Raji (cell line): ENCODE data around the gene ACACB.

Experiments used
- POLR2A ChIP-seq: IDR thresholded peaks from 2 replicates; pipeline ENCODE4 v1.6.1; 2011; ENCODE audit warnings: low read depth, low read length, control low read depth; ENCODE audit not compliant: insufficient read depth

The ACACB gene

GRCh38 chr12:109115758-109116610 lies at the start of gene ACACB:
Gene ACACB (plus strand): TSS chr12:109116587. CDS start chr12:109139406, 22,819 bp downstream.
- TF ChIP-seq POLR2A: no peak

DNA sequence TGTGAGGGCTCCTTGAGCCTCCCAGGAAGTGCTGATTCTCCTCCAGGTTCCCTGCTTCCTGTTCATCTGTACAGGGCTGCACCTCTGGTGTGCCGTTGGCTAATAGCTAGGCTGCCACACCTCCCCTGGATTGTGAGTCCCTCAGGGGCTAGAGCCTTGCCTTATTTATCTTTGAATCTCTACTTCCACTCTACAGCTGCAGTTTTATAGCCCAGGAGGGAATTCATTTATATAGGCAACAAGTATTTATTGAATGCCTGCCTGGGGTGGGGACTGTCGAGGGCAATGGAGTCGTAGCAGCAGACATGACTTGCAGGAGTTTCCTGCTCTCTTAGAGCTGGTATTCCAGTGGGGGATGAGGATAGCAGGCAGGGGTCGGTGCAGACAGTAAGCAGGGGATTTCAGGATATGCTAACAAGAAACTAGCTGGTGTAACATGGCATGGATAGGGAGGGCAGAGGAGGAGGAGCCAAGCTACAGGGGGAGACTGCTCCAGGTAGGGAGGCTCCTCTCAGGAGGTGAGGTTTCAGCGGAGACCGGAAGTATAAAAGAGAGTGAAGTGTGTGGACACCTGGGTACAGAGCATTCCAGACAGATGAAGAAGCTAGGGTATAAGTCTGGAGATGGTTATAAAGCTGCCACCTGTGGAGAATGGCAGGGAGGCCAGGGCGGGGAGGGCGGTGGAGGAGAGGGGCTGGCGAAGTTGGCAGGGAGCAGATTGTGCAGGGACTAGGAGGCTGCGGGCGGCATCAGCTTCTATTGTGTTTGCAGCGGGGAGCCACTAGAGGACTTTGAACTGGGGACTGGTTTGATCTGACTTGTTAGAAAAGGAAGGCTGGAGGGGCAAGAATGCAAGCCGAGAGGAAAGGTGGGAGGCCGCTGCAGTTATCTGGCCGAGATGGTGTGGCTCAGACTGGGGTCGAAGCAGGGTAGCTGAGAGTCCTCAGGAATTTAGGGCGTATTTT lies 46.8 kb upstream of the ACACB start:
- no peak for TF ChIP-seq POLR2A

DNA sequence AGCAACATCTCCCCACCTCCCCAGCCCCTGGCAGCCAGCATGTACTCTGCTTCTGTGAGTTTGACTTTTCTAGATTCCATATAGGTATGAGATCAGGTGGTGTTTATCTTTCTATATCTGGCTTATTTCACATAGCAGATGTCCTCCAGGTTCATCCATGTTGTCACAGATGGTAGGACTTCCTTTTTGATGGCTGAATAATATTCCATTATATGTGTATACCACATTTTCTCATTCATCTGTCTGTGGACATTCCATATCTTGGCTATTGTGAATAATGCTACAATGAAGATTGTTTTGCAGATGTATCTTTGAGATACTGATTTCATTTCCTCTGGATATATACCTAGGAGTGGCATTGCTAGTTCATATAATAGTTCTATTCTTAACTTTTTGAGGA lies 41.5 kb upstream of the ACACB start:
- no peak for TF ChIP-seq POLR2A

GRCh38 chr12:109082751-109083150 lies 33.6 kb upstream of the ACACB start:
- TF ChIP-seq POLR2A: no peak

DNA sequence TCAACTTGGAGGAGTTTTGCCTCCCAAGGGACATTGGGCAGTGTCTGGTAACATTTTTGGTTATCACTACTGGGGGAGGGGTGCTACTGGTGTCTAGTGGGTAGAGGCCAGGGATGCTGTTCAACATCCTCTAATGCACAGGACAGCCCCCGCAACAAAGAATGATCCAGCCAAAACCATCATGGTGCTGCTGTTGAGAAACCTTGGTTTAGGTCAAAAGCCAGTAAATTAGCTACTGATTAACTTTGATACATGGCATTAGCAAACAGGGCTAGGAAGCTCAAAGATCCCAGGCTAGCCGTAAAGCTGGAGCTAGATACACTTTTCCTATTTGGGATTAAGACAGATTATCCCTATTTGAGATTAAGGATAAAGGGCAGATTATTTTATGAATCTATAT lies 32.0 kb upstream of the ACACB start:
- no peak for TF ChIP-seq POLR2A

DNA sequence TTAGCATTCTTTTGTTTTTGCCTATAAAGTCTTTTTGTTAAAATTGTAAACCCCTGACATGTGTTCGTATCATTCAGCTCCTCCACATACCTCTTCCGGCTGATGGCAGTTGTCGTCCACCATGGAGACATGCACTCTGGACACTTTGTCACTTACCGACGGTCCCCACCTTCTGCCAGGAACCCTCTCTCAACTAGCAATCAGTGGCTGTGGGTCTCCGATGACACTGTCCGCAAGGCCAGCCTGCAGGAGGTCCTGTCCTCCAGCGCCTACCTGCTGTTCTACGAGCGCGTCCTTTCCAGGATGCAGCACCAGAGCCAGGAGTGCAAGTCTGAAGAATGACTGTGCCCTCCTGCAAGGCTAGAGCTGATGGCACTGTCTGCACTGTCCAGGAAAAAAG lies 30.8 kb upstream of the ACACB start:
- no peak for TF ChIP-seq POLR2A

DNA sequence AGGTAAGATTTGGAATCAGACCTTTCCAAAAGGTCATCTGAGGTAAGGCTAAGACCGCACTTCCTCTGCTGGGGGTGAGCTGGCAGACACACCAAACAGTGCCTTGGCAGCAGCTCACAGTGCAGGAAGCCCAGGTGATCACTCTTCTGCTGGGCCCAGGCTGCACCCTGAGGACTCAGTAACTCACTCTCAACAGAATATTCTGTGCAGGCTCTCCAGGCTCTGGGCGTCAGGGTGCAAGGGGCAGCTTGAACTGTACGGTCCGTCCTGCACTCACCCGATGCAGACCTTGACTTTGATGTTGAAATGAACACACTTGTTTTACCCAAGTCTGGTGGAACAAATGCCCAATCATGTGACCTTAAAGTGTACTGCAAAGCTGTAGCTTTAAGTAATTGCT lies 29.1 kb upstream of the ACACB start:
- no peak for TF ChIP-seq POLR2A

DNA sequence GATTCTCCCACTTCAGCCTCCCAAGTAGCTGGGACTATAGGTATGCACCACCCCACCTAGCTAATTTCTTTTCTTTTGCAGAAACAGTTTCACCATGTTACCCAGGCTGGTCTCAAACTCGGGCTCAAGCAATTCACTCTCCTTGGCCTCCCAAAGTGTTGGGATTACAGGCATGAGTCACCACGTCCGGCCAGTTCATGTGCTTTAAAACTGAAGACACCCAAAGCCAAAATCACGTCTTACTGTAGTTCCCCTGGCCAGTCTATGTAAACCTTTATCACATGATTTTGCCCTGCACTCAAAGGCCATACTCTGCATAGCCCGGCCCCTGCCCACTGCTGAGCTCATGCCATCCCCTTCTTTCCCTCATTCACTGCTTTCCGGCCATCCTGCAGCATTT lies 27.6 kb upstream of the ACACB start:
- no peak for TF ChIP-seq POLR2A

GRCh38 chr12:109089683-109090082 lies 26.7 kb upstream of the ACACB start:
- no peak for TF ChIP-seq POLR2A

DNA sequence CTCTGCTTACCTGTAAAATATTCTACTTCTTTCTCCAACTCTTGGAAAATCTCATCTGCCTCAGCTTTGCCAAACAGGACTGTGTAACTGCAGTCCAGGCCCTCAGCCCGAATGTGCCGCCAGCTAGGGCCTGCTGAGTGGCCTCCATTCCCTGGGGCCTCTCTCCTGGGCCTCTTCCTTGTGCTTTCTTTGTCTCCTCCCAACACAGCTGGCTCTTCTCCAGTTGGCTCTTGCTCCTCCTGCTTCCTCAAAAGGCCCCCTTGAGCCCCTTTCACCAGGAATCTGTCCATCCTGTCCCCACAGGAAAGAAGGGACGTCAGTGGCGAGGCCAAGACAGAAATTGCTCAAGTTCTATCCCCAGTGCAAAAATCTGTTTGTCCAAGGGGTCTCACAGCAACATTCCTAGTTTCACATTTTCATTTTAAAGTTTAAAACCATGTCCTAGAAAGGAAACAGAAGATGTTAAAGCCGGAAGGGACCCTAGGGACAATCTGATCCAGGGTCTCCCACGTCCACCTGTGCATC lies 23.8 kb upstream of the ACACB start:
- TF ChIP-seq POLR2A: no peak

GRCh38 chr12:109093022-109093918 lies 23.1 kb upstream of the ACACB start, which contains the start of gene ALKBH2:
Gene ALKBH2 (minus strand): TSS chr12:109093472. CDS start chr12:109092786, 686 bp downstream.
- peak; percentile 99 for TF ChIP-seq POLR2A

DNA sequence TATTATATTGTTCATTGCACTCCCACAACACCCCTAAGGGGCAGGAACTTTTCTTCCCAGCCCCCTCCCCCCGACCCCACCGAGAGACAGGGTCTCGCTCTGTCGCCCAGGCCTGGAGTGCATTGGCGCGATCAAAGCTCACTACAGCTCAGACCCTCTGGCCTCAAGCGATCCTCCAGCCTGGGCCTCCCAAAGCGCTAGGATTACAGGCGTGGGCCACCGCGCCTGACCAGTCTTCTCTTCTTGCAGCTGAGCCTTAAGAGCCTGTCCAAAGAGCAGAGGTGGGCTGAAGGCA lies 19.3 kb upstream of the ACACB start:
- no peak for TF ChIP-seq POLR2A

DNA sequence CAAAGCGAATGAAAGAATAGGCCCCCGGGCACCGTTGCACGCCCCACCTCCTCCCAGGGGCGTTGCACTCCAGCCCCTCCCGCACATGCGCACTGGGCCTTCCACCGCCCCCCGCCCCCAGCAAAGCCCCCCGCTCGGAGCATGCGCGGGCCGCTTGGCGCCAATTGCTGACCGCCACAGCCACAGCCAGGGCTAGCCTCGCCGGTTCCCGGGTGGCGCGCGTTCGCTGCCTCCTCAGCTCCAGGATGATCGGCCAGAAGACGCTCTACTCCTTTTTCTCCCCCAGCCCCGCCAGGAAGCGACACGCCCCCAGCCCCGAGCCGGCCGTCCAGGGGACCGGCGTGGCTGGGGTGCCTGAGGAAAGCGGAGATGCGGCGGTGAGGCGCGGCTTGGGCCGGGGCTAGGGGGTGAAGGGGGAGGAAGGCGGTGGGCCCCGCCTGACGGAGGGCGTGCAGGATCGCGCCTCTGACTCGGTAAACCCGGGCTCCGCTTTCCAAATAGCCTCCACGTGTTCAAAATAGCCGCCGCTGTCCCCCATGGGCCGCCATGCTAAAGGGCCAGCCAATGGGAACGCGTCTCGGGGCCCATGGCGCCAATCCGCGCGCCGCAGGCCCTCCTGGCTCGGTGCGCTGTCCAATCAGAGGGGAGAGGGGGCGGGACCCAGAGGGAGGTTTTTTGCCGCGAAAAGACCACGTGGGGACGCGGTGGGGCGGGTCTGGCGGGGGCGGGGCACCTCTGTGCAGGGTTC lies 18.8 kb upstream of the ACACB start, which contains the start of gene UNG:
Gene UNG, plus strand, starts transcription at position 163 of the 748 bp plus-strand sequence. Its CDS starts 83 bp downstream, at position 246.
- peak; percentile 73 for TF ChIP-seq POLR2A

DNA sequence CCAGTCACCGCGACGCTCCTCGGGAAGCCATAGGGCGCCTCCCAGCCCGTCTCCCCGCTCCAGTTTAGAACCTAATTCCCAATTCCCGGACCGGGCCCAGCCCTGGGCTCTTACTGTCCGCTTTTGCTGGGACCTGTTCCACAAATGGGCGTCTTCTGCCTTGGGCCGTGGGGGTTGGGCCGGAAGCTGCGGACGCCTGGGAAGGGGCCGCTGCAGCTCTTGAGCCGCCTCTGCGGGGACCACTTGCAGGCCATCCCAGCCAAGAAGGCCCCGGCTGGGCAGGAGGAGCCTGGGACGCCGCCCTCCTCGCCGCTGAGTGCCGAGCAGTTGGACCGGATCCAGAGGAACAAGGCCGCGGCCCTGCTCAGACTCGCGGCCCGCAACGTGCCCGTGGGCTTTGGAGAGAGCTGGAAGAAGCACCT lies 18.2 kb upstream of the ACACB start:
- no peak for TF ChIP-seq POLR2A
